Parathyroid adenoma (tissue), 2 donors: Measurements from ENCODE around the gene ZNF44.

Experiments used
- H2AFZ ChIP-seq: fragments of 300-600 bp; sonication (generic); one replicate; pipeline ENCODE4 v1.7.0; 2017; ENCODE audit warnings: antibody characterized with exemption, mild to moderate bottlenecking
- H3K27ac ChIP-seq: fragments of 300-600 bp; sonication (generic); one replicate; pipeline ENCODE4 v1.7.0; 2017
- H3K27me3 ChIP-seq: fragments of 300-600 bp; sonication (generic); one replicate; pipeline ENCODE4 v1.7.0; 2017; ENCODE audit warnings: low read length; ENCODE audit not compliant: control insufficient read depth, insufficient read depth
- H3K36me3 ChIP-seq: fragments of 300-600 bp; sonication (generic); one replicate; pipeline ENCODE4 v1.7.0; 2017; ENCODE audit warnings: low read length; ENCODE audit not compliant: control insufficient read depth, insufficient read depth
- H3K4me1 ChIP-seq: fragments of 300-600 bp; sonication (generic); one replicate; pipeline ENCODE4 v1.7.0; 2017; ENCODE audit warnings: control low read depth
- H3K4me2 ChIP-seq: fragments of 300-600 bp; sonication (generic); one replicate; pipeline ENCODE4 v1.7.0; 2017; ENCODE audit warnings: low read length
- H3K4me3 ChIP-seq: fragments of 300-600 bp; sonication (generic); one replicate; pipeline ENCODE4 v1.7.0; 2017; ENCODE audit warnings: low read depth, low read length
- H3K79me2 ChIP-seq: fragments of 300-600 bp; sonication (generic); one replicate; pipeline ENCODE4 v1.7.0; 2017; ENCODE audit warnings: control low read depth
- H3K9ac ChIP-seq: fragments of 300-600 bp; sonication (generic); one replicate; pipeline ENCODE4 v1.7.0; 2017; ENCODE audit warnings: mild to moderate bottlenecking
- H3K9me3 ChIP-seq: fragments of 300-600 bp; sonication (generic); one replicate; pipeline ENCODE4 v1.7.0; 2017; ENCODE audit warnings: low read length; ENCODE audit not compliant: control insufficient read depth
- TF ChIP-seq, protein P1 (sequence below): fragments of 300-600 bp; sonication (generic); IDR thresholded peaks from one replicate; pipeline ENCODE4 v1.7.0; 2017; ENCODE audit warnings: antibody characterized with exemption, mild to moderate bottlenecking
- donor health status: primary hyperparathyroidism.

ZNF44 gene

GRCh38 chr19:12260236-12260635 lies 34.4 kb downstream of the ZNF44 start:
- H3K27ac ChIP-seq, result no peak overlapping the region
- H3K36me3 ChIP-seq, result no peaks in the 10 kb centered on the region
- TF ChIP-seq, protein P1, sequence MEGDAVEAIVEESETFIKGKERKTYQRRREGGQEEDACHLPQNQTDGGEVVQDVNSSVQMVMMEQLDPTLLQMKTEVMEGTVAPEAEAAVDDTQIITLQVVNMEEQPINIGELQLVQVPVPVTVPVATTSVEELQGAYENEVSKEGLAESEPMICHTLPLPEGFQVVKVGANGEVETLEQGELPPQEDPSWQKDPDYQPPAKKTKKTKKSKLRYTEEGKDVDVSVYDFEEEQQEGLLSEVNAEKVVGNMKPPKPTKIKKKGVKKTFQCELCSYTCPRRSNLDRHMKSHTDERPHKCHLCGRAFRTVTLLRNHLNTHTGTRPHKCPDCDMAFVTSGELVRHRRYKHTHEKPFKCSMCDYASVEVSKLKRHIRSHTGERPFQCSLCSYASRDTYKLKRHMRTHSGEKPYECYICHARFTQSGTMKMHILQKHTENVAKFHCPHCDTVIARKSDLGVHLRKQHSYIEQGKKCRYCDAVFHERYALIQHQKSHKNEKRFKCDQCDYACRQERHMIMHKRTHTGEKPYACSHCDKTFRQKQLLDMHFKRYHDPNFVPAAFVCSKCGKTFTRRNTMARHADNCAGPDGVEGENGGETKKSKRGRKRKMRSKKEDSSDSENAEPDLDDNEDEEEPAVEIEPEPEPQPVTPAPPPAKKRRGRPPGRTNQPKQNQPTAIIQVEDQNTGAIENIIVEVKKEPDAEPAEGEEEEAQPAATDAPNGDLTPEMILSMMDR, result no peak
- no peak overlapping the region for H2AFZ ChIP-seq
- H3K79me2 ChIP-seq, result peaks cover 4% of the 10 kb centered on the region
- no peak overlapping the region for H3K4me2 ChIP-seq
- no peak overlapping the region for H3K4me3 ChIP-seq
- no peaks in the 10 kb centered on the region for H3K4me1 ChIP-seq
- no peaks in the 10 kb centered on the region for H3K9me3 ChIP-seq
- no peak overlapping the region for H3K9ac ChIP-seq
- H3K27me3 ChIP-seq, result no peaks in the 10 kb centered on the region

DNA sequence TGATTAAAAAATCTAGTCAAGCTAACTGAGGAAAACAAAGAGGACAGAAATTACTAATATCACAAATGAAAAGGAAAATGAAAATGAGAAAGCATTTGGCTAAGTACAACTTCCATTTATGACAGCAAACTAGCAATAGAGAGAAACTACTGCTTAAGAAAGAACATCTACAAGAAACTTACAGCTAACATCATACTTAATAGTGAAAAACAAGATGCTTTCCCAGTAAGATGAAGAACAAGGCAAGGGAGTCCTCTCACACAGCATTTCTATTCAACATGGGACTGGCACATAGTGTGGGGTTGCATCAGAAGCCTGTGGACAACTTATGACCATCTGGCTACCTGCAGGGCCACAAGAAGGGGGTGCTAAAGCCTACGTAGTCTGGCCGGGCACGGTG lies 39.3 kb downstream of the ZNF44 start:
- H3K9me3 ChIP-seq, result no peaks in the 10 kb centered on the region
- H3K27ac ChIP-seq, result no peak overlapping the region
- H3K27me3 ChIP-seq, result no peaks in the 10 kb centered on the region
- no peak overlapping the region for H3K4me2 ChIP-seq
- H3K9ac ChIP-seq, result no peak overlapping the region
- H3K4me1 ChIP-seq, result no peaks in the 10 kb centered on the region
- TF ChIP-seq, protein P1, result no peak
- H2AFZ ChIP-seq, result no peak overlapping the region
- H3K4me3 ChIP-seq, result no peak overlapping the region
- H3K36me3 ChIP-seq, result no peaks in the 10 kb centered on the region
- H3K79me2 ChIP-seq, result peaks cover 4% of the 10 kb centered on the region

GRCh38 chr19:12247644-12248222 lies 47.0 kb downstream of the ZNF44 start:
- Histone ChIP-seq H3K27me3 (no peaks in the 10 kb centered on the region), H3K9me3 (peaks cover 15% of the 10 kb centered on the region), H3K4me1 (no peaks in the 10 kb centered on the region), H3K79me2 (no peaks in the 10 kb centered on the region), H3K9ac (no peak overlapping the region), H2AFZ (no peak overlapping the region), H3K4me2 (no peak overlapping the region), H3K4me3 (no peak overlapping the region), H3K36me3 (peaks cover 31% of the 10 kb centered on the region), H3K27ac (no peak overlapping the region)
- TF ChIP-seq, protein P1, result no peak

DNA sequence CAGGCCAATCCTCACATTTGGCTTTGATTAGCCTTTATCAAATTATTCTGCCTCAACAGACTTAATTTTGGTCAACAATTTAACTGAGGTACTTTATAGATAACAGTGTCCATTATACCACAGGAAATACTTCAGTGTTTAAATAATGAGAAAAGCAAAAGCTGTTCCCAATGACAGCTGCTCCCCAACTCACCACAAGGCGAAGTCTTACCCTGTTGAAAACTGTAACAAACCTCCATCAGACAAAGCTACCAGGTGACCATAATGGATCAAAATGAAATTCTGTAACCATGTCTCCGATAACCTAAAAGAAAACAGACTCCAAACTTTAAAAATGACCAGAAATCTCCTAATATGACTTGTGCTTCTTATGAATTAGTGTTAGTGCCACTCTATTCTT lies 50.3 kb downstream of the ZNF44 start:
- Histone ChIP-seq H3K4me1 (no peaks in the 10 kb centered on the region), H3K27me3 (no peaks in the 10 kb centered on the region), H3K9me3 (peaks cover 15% of the 10 kb centered on the region), H3K4me3 (no peak overlapping the region), H3K36me3 (peaks cover 31% of the 10 kb centered on the region), H2AFZ (no peak overlapping the region), H3K9ac (no peak overlapping the region), H3K27ac (no peak overlapping the region), H3K4me2 (no peak overlapping the region), H3K79me2 (no peaks in the 10 kb centered on the region)
- TF ChIP-seq, protein P1, result no peak

- H3K27me3 ChIP-seq, result no peaks in the 10 kb centered on the region
- no peak overlapping the region for H3K27ac ChIP-seq
- H3K36me3 ChIP-seq, result no peaks in the 10 kb centered on the region
- H3K9ac ChIP-seq, result no peak overlapping the region
- TF ChIP-seq, protein P1, result no peak
- H3K4me1 ChIP-seq, result no peaks in the 10 kb centered on the region
- H3K4me3 ChIP-seq, result no peak overlapping the region
- no peaks in the 10 kb centered on the region for H3K9me3 ChIP-seq
- H2AFZ ChIP-seq, result no peak overlapping the region
- peaks cover 5% of the 10 kb centered on the region for H3K79me2 ChIP-seq
- no peak overlapping the region for H3K4me2 ChIP-seq
Observed at GRCh38 chr19:12237143-12237839, 57.4 kb downstream of the ZNF44 start.
